GM18951 (cell line): ENCODE data around the gene ACAA2.

Source experiments
- POLR2A ChIP-seq: IDR thresholded peaks from 4 replicates; pipeline ENCODE4 v1.6.1; 2011; ENCODE audit warnings: mild to moderate bottlenecking; ENCODE audit not compliant: insufficient read length, insufficient read depth; ENCODE audit errors: extremely low read depth
- in situ Hi-C: fragments of 300-500 bp; cut with MboI; formaldehyde crosslinking; loops from one replicate; pipeline ENCODE4 v1.12.0; 2022; ENCODE audit warnings: low sequenced_read_pairs, mixed read lengths, inconsistent platforms; ENCODE audit not compliant: unreplicated experiment

The ACAA2 gene

GRCh38 chr18:49813319-49814146 is at the start of gene ACAA2:
Gene ACAA2, minus strand, starts transcription at chr18:49813533. Its CDS starts 49 bp downstream, at chr18:49813484.
- in situ Hi-C loops: no loop called here
- peak; percentile 74 for TF ChIP-seq POLR2A

GRCh38 chr18:49862656-49863385 is 49.5 kb upstream of the ACAA2 start:
- TF ChIP-seq POLR2A: no peak
- in situ Hi-C loops: loop anchor here (25.0 kb wide), 1 partner anchor 1176 kb away; no protein-coding TSS in a partner anchor

- in situ Hi-C loops: loop anchor here (25.0 kb wide), 1 partner anchor 1174 kb away; no protein-coding TSS in a partner anchor
- no peak for TF ChIP-seq POLR2A
Observed at GRCh38 chr18:49861659-49862058, 48.3 kb upstream of the ACAA2 start.

- TF ChIP-seq POLR2A: no peak
- in situ Hi-C loops: loop anchor here (10.0 to 25.0 kb wide), 2 partner anchors 355 to 1172 kb away; no protein-coding TSS in a partner anchor
Observed at GRCh38 chr18:49859725-49860124, 46.4 kb upstream of the ACAA2 start.

GRCh38 chr18:49859021-49859359 is 45.7 kb upstream of the ACAA2 start:
- TF ChIP-seq POLR2A: no peak
- in situ Hi-C loops: loop anchor here (10.0 to 25.0 kb wide), 2 partner anchors 354 to 1172 kb away; no protein-coding TSS in a partner anchor

GRCh38 chr18:49858309-49859020 is 45.1 kb upstream of the ACAA2 start:
- in situ Hi-C loops: loop anchor here (10.0 to 25.0 kb wide), 2 partner anchors 354 to 1171 kb away; no protein-coding TSS in a partner anchor
- TF ChIP-seq POLR2A: no peak

GRCh38 chr18:49857708-49858107 is 44.4 kb upstream of the ACAA2 start:
- in situ Hi-C loops: loop anchor here (10.0 to 25.0 kb wide), 2 partner anchors 353 to 1170 kb away; no protein-coding TSS in a partner anchor
- TF ChIP-seq POLR2A: no peak

- TF ChIP-seq POLR2A: no peak
- in situ Hi-C loops: loop anchor here (10.0 to 25.0 kb wide), 2 partner anchors 352 to 1169 kb away; no protein-coding TSS in a partner anchor
Observed at GRCh38 chr18:49856496-49856895, 43.2 kb upstream of the ACAA2 start.

- in situ Hi-C loops: loop anchor here (10.0 to 25.0 kb wide), 2 partner anchors 351 to 1169 kb away; no protein-coding TSS in a partner anchor
- no peak for TF ChIP-seq POLR2A
Observed at GRCh38 chr18:49855711-49856415, 42.5 kb upstream of the ACAA2 start.

- in situ Hi-C loops: loop anchor here (10.0 to 25.0 kb wide), 2 partner anchors 350 to 1167 kb away; no protein-coding TSS in a partner anchor
- no peak for TF ChIP-seq POLR2A
Observed at GRCh38 chr18:49854681-49855080, 41.3 kb upstream of the ACAA2 start.

- in situ Hi-C loops: loop anchor here (10.0 to 25.0 kb wide), 2 partner anchors 349 to 1166 kb away; no protein-coding TSS in a partner anchor
- TF ChIP-seq POLR2A: no peak
Observed at GRCh38 chr18:49853436-49853835, 40.1 kb upstream of the ACAA2 start.

- no peak for TF ChIP-seq POLR2A
- in situ Hi-C loops: loop anchor here (10.0 to 25.0 kb wide), 2 partner anchors 348 to 1166 kb away; no protein-coding TSS in a partner anchor
Observed at GRCh38 chr18:49853011-49853410, 39.7 kb upstream of the ACAA2 start.
